ENCODE data around the gene ERCC6. TPM values are rescaled to one million over a fixed set of nuclear protein-coding genes. Genes with fewer than 3 reads are reported as not detected.
A peak's percentile ranks its signal among the peaks of the same experiment; 100 is the strongest.

ERCC6 gene
- total RNA-seq, 1 experiment from 2014 or later, result 64.4 TPM

DNA sequence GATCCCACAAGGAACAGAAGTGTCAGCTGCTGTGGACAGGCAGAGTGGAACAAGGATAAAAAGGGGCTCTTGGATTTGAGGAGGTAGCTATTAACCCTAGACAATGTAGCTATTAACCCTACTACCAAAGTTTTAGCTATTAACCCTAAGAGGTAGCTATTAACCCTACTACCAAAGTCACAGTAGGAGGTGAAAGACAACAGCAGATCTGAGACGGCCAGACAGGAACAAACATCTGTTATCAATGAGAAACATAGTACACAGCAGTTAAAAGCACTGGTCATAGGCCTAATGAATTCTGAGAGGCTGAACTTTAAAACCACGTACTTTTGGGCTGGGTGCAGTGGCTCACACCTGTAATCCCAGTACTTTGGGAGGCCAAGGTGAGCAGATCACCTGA, 11.9 kb downstream of the ERCC6 start:
- H3K4me3 Mint-ChIP-seq (ENCODE audit: unreplicated experiment), result no peak overlapping the region
- TF ChIP-seq, protein P1, sequence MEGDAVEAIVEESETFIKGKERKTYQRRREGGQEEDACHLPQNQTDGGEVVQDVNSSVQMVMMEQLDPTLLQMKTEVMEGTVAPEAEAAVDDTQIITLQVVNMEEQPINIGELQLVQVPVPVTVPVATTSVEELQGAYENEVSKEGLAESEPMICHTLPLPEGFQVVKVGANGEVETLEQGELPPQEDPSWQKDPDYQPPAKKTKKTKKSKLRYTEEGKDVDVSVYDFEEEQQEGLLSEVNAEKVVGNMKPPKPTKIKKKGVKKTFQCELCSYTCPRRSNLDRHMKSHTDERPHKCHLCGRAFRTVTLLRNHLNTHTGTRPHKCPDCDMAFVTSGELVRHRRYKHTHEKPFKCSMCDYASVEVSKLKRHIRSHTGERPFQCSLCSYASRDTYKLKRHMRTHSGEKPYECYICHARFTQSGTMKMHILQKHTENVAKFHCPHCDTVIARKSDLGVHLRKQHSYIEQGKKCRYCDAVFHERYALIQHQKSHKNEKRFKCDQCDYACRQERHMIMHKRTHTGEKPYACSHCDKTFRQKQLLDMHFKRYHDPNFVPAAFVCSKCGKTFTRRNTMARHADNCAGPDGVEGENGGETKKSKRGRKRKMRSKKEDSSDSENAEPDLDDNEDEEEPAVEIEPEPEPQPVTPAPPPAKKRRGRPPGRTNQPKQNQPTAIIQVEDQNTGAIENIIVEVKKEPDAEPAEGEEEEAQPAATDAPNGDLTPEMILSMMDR (IDR thresholded peaks at IDR 0.05; ENCODE audit: unreplicated experiment), result no peak
- H3K36me3 Mint-ChIP-seq (ENCODE audit: insufficient read depth, unreplicated experiment), result peaks cover 95% of the 10 kb centered on the region
- intact Hi-C loops (cut with micrococcal nuclease), result no loop called here
- ChIA-PET POLR2A (no interaction called here), CTCF (interaction anchor here (1.0 to 7.3 kb wide), 3 partner anchors 8 to 15 kb away, joined by 3 to 50 read pairs (median 3); partner anchors contain the start of gene ERCC6)
- no peaks in the 10 kb centered on the region for H3K27me3 Mint-ChIP-seq (ENCODE audit: insufficient read depth, unreplicated experiment)
- peak overlapping the region; percentile 33 for H3K27ac Mint-ChIP-seq (ENCODE audit: low read depth, unreplicated experiment)
- peaks cover 26% of the 10 kb centered on the region for H3K4me1 Mint-ChIP-seq (ENCODE audit: insufficient read depth, unreplicated experiment)
- no peak for DNase-seq (ENCODE audit: unreplicated experiment)
- BruUV-seq (replicated peaks), result no TSS peak
- no peaks in the 10 kb centered on the region for H3K9me3 Mint-ChIP-seq (ENCODE audit: unreplicated experiment)

- H3K27ac Mint-ChIP-seq (ENCODE audit: low read depth, unreplicated experiment), result peak overlapping the region; percentile 33
- CTCF ChIA-PET, result interaction anchor here (0.5 to 7.3 kb wide), 5 partner anchors 7 to 746 kb away, joined by 3 to 50 read pairs (median 3); partner anchors contain the start of gene ERCC6
- H3K36me3 Mint-ChIP-seq (ENCODE audit: insufficient read depth, unreplicated experiment), result peaks cover 95% of the 10 kb centered on the region
- TF ChIP-seq, protein P1 (IDR thresholded peaks at IDR 0.05; ENCODE audit: unreplicated experiment), result no peak
- no peak overlapping the region for H3K4me3 Mint-ChIP-seq (ENCODE audit: unreplicated experiment)
- intact Hi-C loops (cut with micrococcal nuclease), result no loop called here
- no peak for DNase-seq (ENCODE audit: unreplicated experiment)
- H3K4me1 Mint-ChIP-seq (ENCODE audit: insufficient read depth, unreplicated experiment), result peaks cover 22% of the 10 kb centered on the region
- H3K27me3 Mint-ChIP-seq (ENCODE audit: insufficient read depth, unreplicated experiment), result no peaks in the 10 kb centered on the region
- POLR2A ChIA-PET, result interaction anchor here (1.5 kb wide), 1 partner anchor 13 kb away, joined by 5 read pairs; the partner anchor contains the start of gene ERCC6
- no peaks in the 10 kb centered on the region for H3K9me3 Mint-ChIP-seq (ENCODE audit: unreplicated experiment)
- BruUV-seq (replicated peaks), result no TSS peak
Measured at GRCh38 chr10:49526619-49527018, 12.3 kb downstream of the ERCC6 start.

DNA sequence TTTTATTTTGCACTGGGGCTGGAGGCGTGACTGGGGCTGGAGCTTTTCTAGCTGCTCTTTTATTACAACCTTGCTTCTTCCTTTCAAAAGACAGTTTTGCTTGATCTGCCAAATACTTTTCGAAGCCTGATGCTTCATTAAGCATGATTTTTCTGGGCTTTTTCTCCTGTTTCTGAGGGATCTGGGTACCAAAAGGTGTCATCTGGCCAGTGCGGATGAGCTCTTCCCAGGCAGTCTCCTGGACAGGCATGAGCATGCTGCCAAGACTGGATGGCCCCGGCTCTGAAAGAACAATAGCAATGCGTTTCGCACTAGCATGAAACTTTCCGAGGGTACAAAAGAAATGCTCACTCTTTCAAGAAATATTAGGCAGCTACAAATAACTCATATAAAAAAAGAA, 14.4 kb downstream of the ERCC6 start:
- ChIA-PET POLR2A (interaction anchor here (0.6 to 1.5 kb wide), 9 partner anchors 8 to 1121 kb away, joined by 3 to 9 read pairs (median 3); partner anchors contain the start of gene ERCC6), CTCF (interaction anchor here (0.6 to 2.2 kb wide), 7 partner anchors 12 to 118 kb away, joined by 3 to 14 read pairs (median 4); partner anchors contain the start of gene ERCC6)
- intact Hi-C loops (cut with micrococcal nuclease), result no loop called here
- H3K36me3 Mint-ChIP-seq (ENCODE audit: insufficient read depth, unreplicated experiment), result peaks cover 96% of the 10 kb centered on the region
- TF ChIP-seq, protein P1 (IDR thresholded peaks at IDR 0.05; ENCODE audit: unreplicated experiment), result no peak
- BruUV-seq (replicated peaks), result no TSS peak
- H3K9me3 Mint-ChIP-seq (ENCODE audit: unreplicated experiment), result no peaks in the 10 kb centered on the region
- peaks cover 14% of the 10 kb centered on the region for H3K4me1 Mint-ChIP-seq (ENCODE audit: insufficient read depth, unreplicated experiment)
- no peaks in the 10 kb centered on the region for H3K27me3 Mint-ChIP-seq (ENCODE audit: insufficient read depth, unreplicated experiment)
- no peak overlapping the region for H3K4me3 Mint-ChIP-seq (ENCODE audit: unreplicated experiment)
- H3K27ac Mint-ChIP-seq (ENCODE audit: low read depth, unreplicated experiment), result no peak overlapping the region
- no peak for DNase-seq (ENCODE audit: unreplicated experiment)

- peaks cover 84% of the 10 kb centered on the region for H3K36me3 Mint-ChIP-seq (ENCODE audit: insufficient read depth, unreplicated experiment)
- CTCF ChIA-PET, result interaction anchor here (0.5 to 2.2 kb wide), 7 partner anchors 9 to 865 kb away, joined by 3 to 14 read pairs (median 3); partner anchors contain the start of gene ERCC6
Measured at GRCh38 chr10:49523301-49523700, 15.6 kb downstream of the ERCC6 start.

More at GRCh38 chr10:49523301-49523700, 15.6 kb downstream of the ERCC6 start:
- no peaks in the 10 kb centered on the region for H3K27me3 Mint-ChIP-seq (ENCODE audit: insufficient read depth, unreplicated experiment)
- TF ChIP-seq, protein P1 (IDR thresholded peaks at IDR 0.05; ENCODE audit: unreplicated experiment), result no peak
- POLR2A ChIA-PET, result interaction anchor here (1.0 kb wide), 2 partner anchors 16 to 46 kb away, joined by 3 read pairs; no protein-coding TSS in a partner anchor
- BruUV-seq (replicated peaks), result no TSS peak
- H3K9me3 Mint-ChIP-seq (ENCODE audit: unreplicated experiment), result no peaks in the 10 kb centered on the region
- DNase-seq (ENCODE audit: unreplicated experiment), result no peak
- peaks cover 6% of the 10 kb centered on the region for H3K4me1 Mint-ChIP-seq (ENCODE audit: insufficient read depth, unreplicated experiment)
- no peak overlapping the region for H3K4me3 Mint-ChIP-seq (ENCODE audit: unreplicated experiment)
- H3K27ac Mint-ChIP-seq (ENCODE audit: low read depth, unreplicated experiment), result peak overlapping the region; percentile 2
- intact Hi-C loops (cut with micrococcal nuclease), result no loop called here
